ENCODE results near the gene KLHL29.

The KLHL29 gene

DNA sequence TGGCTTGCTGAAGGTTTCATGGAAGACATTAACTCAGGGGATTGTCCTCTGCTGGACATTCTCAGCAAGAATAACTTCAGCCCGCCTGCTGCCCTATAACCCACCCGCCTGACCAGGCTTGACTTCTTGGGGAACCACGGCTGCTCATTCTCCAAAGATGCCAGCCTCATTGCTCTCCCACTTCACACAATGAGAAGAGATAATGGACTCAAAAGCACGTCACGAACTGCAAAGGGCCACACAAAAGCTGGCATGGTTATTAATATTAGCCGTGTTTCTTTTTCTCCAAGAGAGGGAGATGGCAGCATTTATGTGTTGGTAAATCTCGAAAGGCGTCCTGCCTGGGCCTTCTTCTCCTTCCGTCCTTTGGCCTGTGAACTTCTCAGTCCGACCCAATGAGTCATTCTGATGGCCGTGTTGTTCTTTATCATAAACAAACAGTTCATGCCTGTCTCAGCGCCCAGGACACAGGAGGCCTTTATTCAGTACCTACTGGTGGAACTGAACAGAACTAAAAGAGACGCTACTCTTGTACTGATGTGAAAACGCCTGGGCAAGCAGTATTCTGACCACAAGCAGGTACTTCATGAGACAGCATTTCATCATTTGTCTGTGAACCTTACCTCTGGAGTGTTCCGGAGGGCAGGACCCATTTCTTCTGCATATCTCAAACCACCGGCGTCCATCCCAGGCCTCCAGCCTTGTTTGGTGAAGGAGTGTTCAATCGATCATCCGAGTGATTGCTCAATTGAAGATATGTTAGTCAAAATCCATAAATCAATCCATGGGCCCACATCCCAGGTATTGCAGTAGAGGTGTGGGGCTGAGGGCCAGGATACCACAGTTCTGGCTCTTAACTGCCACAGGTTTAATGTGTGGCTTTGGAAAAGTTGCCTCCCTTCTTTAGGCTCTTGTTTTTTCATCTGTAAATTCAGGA lies 25.1 kb upstream of the KLHL29 start:
- no peaks in the 10 kb centered on the region for H3K36me3 Mint-ChIP-seq (ENCODE audit: low read depth)
- H3K27ac Mint-ChIP-seq = no peak overlapping the region
- DNase-seq (no peak), ATAC-seq (no peak)
- no peaks in the 10 kb centered on the region for H3K9me3 Mint-ChIP-seq
- H3K4me1 Mint-ChIP-seq = no peaks in the 10 kb centered on the region
- no peak overlapping the region for H3K4me3 Mint-ChIP-seq
- peaks cover 16% of the 10 kb centered on the region for H3K27me3 Mint-ChIP-seq

DNA sequence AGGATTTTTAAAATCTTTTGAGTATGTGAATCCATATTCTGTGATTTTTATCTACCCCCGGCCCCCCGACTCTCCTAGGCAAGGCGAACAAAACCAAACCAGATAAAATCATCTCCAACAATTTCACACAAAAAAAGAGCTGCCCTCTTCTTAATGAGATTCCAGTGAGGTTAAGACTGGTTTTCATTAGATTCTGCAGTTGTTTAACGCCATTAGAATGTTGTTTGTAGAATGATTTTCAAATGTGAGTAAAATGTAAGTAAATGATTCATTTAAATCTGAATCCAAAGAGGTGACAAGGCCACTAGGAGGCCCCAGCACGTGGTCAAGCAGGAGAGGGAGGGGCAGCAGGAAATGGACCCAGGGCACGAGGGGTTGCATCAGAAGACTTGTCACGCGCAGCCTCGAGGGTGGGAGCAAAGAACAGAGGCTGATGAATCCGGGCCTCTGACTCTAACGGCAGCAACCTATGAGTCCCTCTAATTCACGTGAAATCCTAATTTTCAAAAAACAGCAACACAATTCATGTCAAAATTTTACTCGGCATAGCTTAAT lies 24.3 kb upstream of the KLHL29 start:
- H3K27ac Mint-ChIP-seq = no peak overlapping the region
- peaks cover 23% of the 10 kb centered on the region for H3K27me3 Mint-ChIP-seq
- H3K4me3 Mint-ChIP-seq = no peak overlapping the region
- no peak for DNase-seq
- ATAC-seq = no peak
- H3K4me1 Mint-ChIP-seq = no peaks in the 10 kb centered on the region
- no peaks in the 10 kb centered on the region for H3K36me3 Mint-ChIP-seq (ENCODE audit: low read depth)
- no peaks in the 10 kb centered on the region for H3K9me3 Mint-ChIP-seq

DNA sequence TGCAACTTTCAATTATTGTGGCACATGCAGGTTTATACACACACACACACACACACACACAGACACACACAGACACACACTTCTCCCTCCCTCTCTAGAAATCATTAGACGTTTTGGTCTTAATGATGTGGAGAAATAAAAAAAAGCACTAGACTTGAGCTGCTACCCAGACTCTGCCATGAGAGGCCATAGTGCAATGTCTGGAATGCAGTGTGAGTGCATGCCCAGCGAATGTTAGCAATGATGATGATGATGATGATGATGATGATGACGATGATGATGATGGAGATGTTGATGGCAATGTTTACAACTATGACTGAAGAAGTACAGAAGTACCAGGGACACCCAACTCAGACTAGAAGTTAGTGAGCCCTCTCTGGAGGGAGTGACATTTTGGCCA lies 23.8 kb upstream of the KLHL29 start:
- Mint-ChIP-seq H3K27ac (no peak overlapping the region), H3K4me3 (no peak overlapping the region), H3K9me3 (no peaks in the 10 kb centered on the region), H3K4me1 (no peaks in the 10 kb centered on the region), H3K36me3 (ENCODE audit: low read depth) (no peaks in the 10 kb centered on the region), H3K27me3 (peaks cover 26% of the 10 kb centered on the region)
- DNase-seq (no peak), ATAC-seq (no peak)

DNA sequence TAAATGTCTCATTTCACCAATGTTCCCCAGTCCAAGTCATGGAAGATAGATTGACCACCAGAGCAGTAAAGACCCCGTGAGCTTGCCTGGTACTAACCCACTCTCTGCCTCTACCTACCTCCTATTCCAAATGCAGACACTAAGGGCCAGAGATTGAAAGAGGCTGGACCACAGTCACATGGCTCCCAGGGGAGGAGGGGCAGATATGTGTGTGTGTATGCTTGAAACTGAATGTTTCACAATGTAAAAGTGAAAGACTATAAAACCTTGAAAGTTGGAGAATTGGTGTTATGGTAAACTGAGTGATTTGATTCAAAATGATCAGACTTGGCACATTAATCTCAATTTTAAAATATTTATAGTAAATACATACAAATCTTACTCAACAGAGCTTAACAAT lies 21.7 kb upstream of the KLHL29 start:
- DNase-seq = no peak
- H3K27ac Mint-ChIP-seq = no peak overlapping the region
- peaks cover 33% of the 10 kb centered on the region for H3K27me3 Mint-ChIP-seq
- H3K36me3 Mint-ChIP-seq (ENCODE audit: low read depth) = no peaks in the 10 kb centered on the region
- H3K9me3 Mint-ChIP-seq = no peaks in the 10 kb centered on the region
- no peak for ATAC-seq
- H3K4me3 Mint-ChIP-seq = no peak overlapping the region
- H3K4me1 Mint-ChIP-seq = no peaks in the 10 kb centered on the region

DNA sequence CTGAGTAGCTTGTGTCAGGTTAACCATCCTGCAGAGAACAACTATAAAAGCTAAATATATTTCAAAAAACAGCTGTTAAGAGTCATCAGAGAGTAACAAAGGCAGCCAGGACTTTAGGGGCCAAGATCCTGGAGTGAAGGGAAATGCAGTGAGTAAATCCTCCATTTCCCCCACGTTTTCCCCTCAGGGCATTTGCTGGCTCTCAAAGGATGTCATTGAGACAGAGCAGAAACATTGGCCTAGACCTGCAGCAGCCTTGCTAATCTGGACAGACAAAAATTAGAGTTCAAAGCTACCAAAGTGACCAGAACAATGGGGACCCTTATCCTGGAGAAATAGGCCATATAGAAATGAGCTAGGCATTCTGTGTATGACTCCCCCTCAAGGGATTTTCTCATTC lies 21.1 kb upstream of the KLHL29 start:
- no peak overlapping the region for H3K27ac Mint-ChIP-seq
- no peaks in the 10 kb centered on the region for H3K36me3 Mint-ChIP-seq (ENCODE audit: low read depth)
- H3K27me3 Mint-ChIP-seq = peaks cover 33% of the 10 kb centered on the region
- no peak for DNase-seq
- H3K9me3 Mint-ChIP-seq = no peaks in the 10 kb centered on the region
- H3K4me3 Mint-ChIP-seq = no peak overlapping the region
- no peak for ATAC-seq
- H3K4me1 Mint-ChIP-seq = no peaks in the 10 kb centered on the region

DNA sequence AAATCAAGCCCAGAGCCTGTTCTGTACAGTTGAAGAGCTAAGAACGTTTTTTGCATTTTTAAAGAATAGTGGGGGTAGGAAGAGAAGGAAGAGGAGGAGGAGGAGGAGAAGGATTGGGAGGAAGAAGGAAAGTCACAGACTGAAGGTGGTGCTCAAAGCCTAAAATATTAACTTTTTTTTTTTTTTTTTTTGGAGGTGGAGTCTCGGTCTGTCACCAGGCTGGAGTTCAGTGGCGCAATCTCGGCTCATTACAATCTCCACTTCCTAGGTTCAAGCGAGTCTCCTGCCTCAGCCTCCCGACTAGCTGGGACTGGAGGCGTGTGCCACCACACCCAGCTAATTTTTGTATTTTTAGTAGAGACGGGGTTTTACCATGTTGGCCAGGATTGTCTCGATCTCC lies 18.3 kb upstream of the KLHL29 start:
- Mint-ChIP-seq H3K36me3 (ENCODE audit: low read depth) (no peaks in the 10 kb centered on the region), H3K27ac (no peak overlapping the region), H3K4me1 (no peaks in the 10 kb centered on the region), H3K4me3 (no peak overlapping the region), H3K9me3 (no peaks in the 10 kb centered on the region), H3K27me3 (peaks cover 29% of the 10 kb centered on the region)
- no peak for ATAC-seq
- no peak for DNase-seq

DNA sequence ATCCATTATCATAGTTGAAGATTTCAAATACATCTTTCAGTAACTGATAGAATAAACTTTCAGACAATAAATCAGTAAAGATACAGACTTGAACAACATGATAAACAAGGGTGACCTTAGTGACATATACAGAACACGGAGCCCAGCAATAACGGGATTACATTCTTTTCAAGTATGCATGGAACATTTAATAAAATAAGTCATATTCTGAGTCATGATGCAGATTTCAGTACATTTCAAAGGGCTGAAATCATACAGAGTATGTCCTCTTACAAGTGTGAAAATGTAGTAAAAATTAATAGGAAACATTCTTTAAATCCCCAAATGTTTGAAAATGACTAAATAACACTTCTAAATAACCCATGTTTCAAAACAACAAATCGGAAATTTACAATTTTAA lies 17.2 kb upstream of the KLHL29 start:
- ATAC-seq (no peak), DNase-seq (no peak)
- H3K4me1 Mint-ChIP-seq = no peaks in the 10 kb centered on the region
- H3K27ac Mint-ChIP-seq = no peak overlapping the region
- H3K9me3 Mint-ChIP-seq = no peaks in the 10 kb centered on the region
- H3K4me3 Mint-ChIP-seq = no peak overlapping the region
- peaks cover 26% of the 10 kb centered on the region for H3K27me3 Mint-ChIP-seq
- H3K36me3 Mint-ChIP-seq (ENCODE audit: low read depth) = no peaks in the 10 kb centered on the region

DNA sequence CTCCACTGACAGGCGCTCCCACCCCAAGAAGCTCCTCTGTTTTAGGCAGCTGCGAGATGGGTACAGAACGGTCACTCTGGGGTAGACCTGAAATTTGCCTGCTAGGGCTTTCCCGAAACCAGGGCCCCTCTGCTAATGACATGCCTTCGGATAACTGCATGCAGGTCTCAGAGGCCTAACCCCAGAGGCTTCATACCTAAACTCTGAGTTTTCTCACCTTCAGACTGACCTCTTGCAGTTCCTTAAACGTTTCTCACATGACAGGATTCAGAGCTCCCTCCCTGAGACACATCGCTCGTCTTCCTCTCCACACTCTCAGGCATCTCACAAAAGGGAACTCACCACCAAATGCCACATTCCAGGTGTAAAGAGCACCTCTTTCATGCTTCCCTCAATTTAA lies 11.3 kb upstream of the KLHL29 start:
- ATAC-seq = no peak
- no peak for DNase-seq
- Mint-ChIP-seq H3K36me3 (ENCODE audit: low read depth) (no peaks in the 10 kb centered on the region), H3K27me3 (peaks cover 17% of the 10 kb centered on the region), H3K27ac (no peak overlapping the region), H3K9me3 (no peaks in the 10 kb centered on the region), H3K4me1 (no peaks in the 10 kb centered on the region), H3K4me3 (no peak overlapping the region)

DNA sequence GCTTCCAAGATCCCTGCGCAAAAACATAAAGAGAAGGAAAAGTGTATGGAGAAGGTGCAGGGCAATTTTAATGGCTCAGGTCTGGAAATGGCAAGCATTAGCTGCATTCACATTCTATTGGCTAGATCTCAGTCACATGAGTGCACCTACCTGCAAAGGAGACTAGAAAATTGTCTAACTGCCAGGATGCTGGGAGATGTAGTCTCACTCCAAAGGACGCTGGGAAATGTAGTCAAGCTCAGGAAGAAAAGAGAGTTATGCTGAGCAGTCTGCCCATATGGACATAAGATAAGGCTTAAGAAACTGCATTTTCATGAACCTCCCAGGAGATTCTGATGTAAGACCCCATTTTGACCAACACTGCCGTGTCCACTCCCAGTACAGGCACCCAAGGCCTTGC lies 9.5 kb upstream of the KLHL29 start:
- DNase-seq (no peak), ATAC-seq (peak; percentile 40)
- Mint-ChIP-seq H3K36me3 (ENCODE audit: low read depth) (no peaks in the 10 kb centered on the region), H3K4me1 (peaks cover 5% of the 10 kb centered on the region), H3K27me3 (peaks cover 16% of the 10 kb centered on the region), H3K4me3 (no peak overlapping the region), H3K27ac (no peak overlapping the region), H3K9me3 (no peaks in the 10 kb centered on the region)

DNA sequence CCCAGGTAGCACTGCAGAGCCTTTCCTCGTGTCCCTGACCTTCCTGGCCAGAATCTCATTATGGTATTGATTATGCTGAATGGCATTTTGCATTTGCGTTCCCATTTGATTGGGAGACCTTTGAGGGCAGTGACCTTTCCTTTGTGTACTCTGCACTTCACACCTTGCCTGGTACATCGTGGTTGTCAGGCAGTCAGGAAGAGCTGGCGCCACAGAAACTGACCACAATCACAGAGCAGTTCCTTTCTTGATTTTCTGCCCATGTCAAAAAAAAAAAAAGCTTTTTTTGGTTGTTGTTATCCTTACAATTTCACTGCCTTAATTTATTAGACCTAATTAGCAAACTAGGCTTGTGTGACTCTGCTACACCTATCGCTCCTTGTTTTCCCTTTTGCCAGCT lies 8.9 kb upstream of the KLHL29 start:
- Mint-ChIP-seq H3K27me3 (peaks cover 16% of the 10 kb centered on the region), H3K4me3 (no peak overlapping the region), H3K9me3 (no peaks in the 10 kb centered on the region), H3K4me1 (peaks cover 11% of the 10 kb centered on the region), H3K27ac (no peak overlapping the region), H3K36me3 (ENCODE audit: low read depth) (no peaks in the 10 kb centered on the region)
- ATAC-seq = no peak
- no peak for DNase-seq

DNA sequence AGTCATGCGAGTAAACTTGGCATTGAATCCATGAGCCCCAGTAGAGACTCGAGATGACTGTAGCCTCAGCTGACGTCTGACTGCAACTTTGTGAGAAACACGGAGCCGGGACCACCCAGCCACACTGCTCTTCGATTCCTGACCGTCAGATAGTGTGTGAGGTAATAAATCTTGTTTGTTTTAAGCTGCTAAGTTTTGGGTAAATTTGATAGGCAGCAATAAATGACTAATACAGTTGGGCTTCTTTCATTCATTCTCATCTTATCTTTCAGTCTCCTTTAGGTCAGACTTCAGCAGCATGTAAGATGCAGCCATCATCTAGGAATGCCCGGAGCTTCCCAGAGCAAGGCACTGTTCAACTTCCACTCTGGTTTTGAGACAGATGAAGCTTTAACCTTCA lies 8.0 kb upstream of the KLHL29 start:
- peaks cover 17% of the 10 kb centered on the region for H3K4me1 Mint-ChIP-seq
- peaks cover 19% of the 10 kb centered on the region for H3K27me3 Mint-ChIP-seq
- no peaks in the 10 kb centered on the region for H3K36me3 Mint-ChIP-seq (ENCODE audit: low read depth)
- DNase-seq (no peak), ATAC-seq (no peak)
- no peaks in the 10 kb centered on the region for H3K9me3 Mint-ChIP-seq
- H3K27ac Mint-ChIP-seq = no peak overlapping the region
- H3K4me3 Mint-ChIP-seq = no peak overlapping the region

DNA sequence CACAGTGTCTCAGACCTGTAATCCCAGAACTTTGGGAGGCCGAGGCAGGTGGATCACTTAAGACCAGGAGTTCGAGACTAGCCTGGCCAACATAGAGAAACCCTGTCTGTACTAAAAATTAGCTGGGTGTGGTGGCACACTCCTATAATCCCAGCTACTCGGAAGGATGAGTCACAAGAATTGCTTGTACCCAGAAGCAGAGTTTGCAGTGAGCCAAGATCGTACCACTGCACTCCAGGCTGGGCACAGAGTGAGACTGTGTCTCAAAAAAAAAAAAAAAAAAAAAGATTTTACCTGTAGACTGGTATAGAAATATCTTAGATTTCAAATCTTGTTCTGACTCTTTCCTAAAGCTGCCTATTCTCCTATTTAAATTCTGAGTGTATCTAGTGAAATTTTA lies 7.2 kb upstream of the KLHL29 start:
- no peak for ATAC-seq
- Mint-ChIP-seq H3K4me3 (no peak overlapping the region), H3K36me3 (ENCODE audit: low read depth) (no peaks in the 10 kb centered on the region), H3K9me3 (no peaks in the 10 kb centered on the region), H3K27ac (no peak overlapping the region), H3K27me3 (peaks cover 26% of the 10 kb centered on the region), H3K4me1 (peaks cover 17% of the 10 kb centered on the region)
- DNase-seq = no peak

DNA sequence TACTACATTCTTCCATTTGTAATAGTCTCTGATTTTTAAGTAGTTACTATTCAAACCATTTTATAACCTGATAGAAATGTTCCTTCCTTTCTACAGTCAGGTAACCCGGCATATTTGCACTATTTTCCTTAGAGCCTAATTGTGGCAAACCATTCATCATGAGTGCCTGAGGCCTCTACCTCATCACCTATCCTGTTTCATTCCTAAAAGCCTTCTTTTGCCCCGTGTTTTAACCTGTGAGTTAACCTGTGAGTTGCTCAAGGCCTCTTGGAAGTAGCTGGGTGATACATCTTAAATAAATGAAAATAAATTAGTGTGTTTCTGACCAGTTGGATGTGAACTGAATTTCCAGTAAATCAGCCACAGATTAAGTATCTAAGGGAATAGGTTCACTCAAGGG lies 6.5 kb upstream of the KLHL29 start:
- Mint-ChIP-seq H3K27me3 (peaks cover 33% of the 10 kb centered on the region), H3K36me3 (ENCODE audit: low read depth) (no peaks in the 10 kb centered on the region), H3K27ac (no peak overlapping the region)

DNA sequence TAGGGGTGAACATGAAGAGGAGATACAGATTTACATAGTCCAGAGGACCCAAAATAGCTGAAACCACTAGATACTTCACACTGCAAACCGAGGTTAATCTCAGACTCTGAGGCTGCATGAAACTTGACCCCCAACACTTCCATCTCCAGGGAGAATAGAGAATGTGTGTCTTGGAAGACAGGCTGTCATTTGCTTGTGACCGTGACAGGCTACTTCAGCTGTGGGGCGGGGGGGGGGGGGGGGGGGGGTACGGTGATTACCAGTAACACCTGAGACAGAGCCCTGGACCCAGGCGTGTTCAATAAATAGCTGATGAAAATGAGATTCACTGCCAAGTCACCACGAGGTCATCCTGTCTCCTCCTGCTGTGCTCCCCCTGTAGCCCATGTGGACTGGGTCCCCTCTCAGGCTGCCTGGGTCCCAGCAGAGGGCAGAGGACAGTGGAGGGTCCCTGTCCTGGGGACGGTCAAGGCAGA lies 5.7 kb upstream of the KLHL29 start:
- no peaks in the 10 kb centered on the region for H3K36me3 Mint-ChIP-seq (ENCODE audit: low read depth)
- H3K27me3 Mint-ChIP-seq = peaks cover 37% of the 10 kb centered on the region

More for the DNA sequence above, 6.5 kb upstream of the KLHL29 start:
- peaks cover 17% of the 10 kb centered on the region for H3K4me1 Mint-ChIP-seq
- ATAC-seq (no peak), DNase-seq (no peak)
- no peaks in the 10 kb centered on the region for H3K9me3 Mint-ChIP-seq
- no peak overlapping the region for H3K4me3 Mint-ChIP-seq

DNA sequence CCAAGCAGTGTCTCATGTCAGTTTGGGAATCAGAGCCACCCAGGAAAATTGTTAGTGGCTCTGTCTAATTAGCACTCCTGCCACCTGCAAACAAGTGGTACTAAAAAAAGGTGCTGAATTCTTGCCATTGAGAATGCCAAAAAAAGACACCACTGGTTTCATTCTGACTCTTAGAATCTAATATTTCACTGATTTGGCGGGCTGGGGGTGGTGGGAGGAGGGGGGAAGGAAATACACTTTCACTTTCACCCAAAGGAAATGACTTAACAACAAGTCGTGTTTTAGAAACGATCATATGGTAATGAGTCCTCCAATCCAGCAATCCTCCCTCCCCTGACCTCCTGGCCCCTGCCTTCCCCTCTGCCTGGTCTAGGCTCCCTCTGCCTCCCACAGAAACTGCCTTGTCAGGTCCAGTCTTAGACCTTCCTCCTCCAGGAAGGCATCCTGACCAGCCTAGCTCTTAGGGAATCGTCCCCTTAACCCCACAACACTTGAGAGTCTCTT lies 4.4 kb upstream of the KLHL29 start:
- H3K27me3 Mint-ChIP-seq = peaks cover 34% of the 10 kb centered on the region
- peak; percentile 60 for ATAC-seq
- peak; percentile 39 for DNase-seq
- H3K36me3 Mint-ChIP-seq (ENCODE audit: low read depth) = no peaks in the 10 kb centered on the region
- peak overlapping the region; percentile 59 for H3K4me3 Mint-ChIP-seq
- H3K9me3 Mint-ChIP-seq = no peaks in the 10 kb centered on the region
- H3K27ac Mint-ChIP-seq = peak overlapping the region; percentile 81
- peaks cover 21% of the 10 kb centered on the region for H3K4me1 Mint-ChIP-seq

More for the DNA sequence above, 5.7 kb upstream of the KLHL29 start:
- H3K4me1 Mint-ChIP-seq = peaks cover 18% of the 10 kb centered on the region
- DNase-seq = no peak
- no peak overlapping the region for H3K27ac Mint-ChIP-seq
- H3K4me3 Mint-ChIP-seq = no peak overlapping the region
- no peaks in the 10 kb centered on the region for H3K9me3 Mint-ChIP-seq
- ATAC-seq = no peak
